ENCODE results near the gene CKMT1B. TPM values are rescaled to one million over a fixed set of nuclear protein-coding genes. Genes with fewer than 3 reads are reported as not detected.

Gene CKMT1B
- total RNA-seq, result not detected in 2 replicates

GRCh38 chr15:43593328-43594190 lies at the start of gene CKMT1B:
TSS of gene CKMT1B (plus strand) at chr15:43594027. CDS start at chr15:43594219, 192 bp downstream.

DNA sequence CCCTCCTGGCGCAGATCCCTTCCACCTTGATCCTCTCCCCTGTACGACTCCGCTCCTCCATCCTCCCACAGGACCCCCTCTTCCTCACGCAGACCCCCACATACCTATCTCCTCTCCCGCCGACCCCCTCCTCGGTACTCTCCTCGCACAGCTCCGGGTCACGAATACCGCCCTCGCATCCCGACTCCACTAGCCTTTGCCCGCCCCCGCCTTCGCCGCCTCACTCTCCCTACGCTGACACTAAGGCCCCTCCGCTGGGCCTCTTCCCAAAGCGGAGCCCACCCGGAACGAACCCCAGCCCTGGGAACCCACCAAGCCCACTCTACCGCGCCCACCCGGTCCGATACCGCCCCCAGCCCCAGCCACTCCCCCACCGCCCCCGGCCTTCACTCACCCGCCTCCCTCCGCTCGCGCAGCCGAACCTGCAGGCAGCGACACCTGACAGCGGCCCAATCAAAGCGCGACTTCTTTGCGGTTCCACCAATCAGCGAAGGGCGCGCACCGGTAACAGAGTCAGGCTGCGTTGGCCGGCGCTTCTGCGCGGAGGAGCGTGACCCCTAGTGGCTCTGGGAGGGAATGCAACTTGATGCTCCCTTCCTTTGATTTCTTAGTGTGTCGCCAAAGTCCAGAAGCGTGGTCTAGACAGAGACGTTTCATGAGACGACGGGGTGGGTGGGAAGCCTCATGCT lies 3.9 kb upstream of the CKMT1B start, which contains the start of gene PPIP5K1:
PPIP5K1 (minus strand) TSS at position 431 of the 689 bp plus-strand sequence. CDS start 5,704 bp downstream, outside the sequence.

DNA sequence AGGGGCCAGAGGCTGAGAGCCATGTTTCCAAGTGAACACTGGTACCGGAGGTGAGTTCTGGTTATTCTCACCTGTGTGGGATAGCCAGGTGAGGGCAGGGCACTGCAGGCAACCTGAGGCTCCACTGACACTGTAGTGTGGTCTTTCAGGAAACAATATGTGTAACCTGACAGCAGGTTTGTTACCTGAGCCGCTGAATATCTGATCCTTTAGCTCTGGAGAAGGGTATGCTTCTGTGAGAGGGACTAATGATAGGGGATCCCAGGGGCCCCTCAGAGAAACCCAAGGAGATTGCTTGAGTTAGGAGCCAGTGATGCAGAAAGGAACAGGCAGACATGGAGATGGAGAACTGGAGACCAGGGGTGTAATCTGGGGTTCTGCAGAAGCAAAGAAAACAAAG lies 24.9 kb downstream of the CKMT1B start, which contains the start of gene STRC:
STRC (minus strand) TSS at position 101 of the 400 bp plus-strand sequence; CDS start at position 23, 78 bp downstream.

Other genes starting within 250 kb of the CKMT1B start
- 9.5 and 12.8 TPM in 2 replicates for gene ZSCAN29, start 223.0 kb upstream of the CKMT1B start, total RNA-seq
- gene TUBGCP4, start 222.9 kb upstream of the CKMT1B start, total RNA-seq, result 8.6 and 14.2 TPM in 2 replicates
- gene TP53BP1, start 100.9 kb upstream of the CKMT1B start, total RNA-seq, result 18.0 and 18.8 TPM in 2 replicates
- 9.7 and 25.5 TPM in 2 replicates for gene MAP1A, start 76.4 kb upstream of the CKMT1B start, total RNA-seq
- 1.4 and 6.0 TPM in 2 replicates for gene PPIP5K1, start 3.8 kb upstream of the CKMT1B start, total RNA-seq
- gene STRC, start 24.8 kb downstream of the CKMT1B start, total RNA-seq, result not detected in 2 replicates
- gene CATSPER2, start 54.8 kb downstream of the CKMT1B start, total RNA-seq, result not detected in 2 replicates
- gene CKMT1A, start 99.8 kb downstream of the CKMT1B start, total RNA-seq, result not detected in 2 replicates
- 178 and 277 TPM in 2 replicates for gene PDIA3, start 152.4 kb downstream of the CKMT1B start, total RNA-seq
- 0.85 and 3.7 TPM in 2 replicates for gene ELL3, start 182.9 kb downstream of the CKMT1B start, total RNA-seq
- gene SERF2, start 198.3 kb downstream of the CKMT1B start, total RNA-seq, result 1,436 and 2,107 TPM in 2 replicates
- not detected in 2 replicates for gene SERINC4, start 206.2 kb downstream of the CKMT1B start, total RNA-seq
- 7.1 and 10.0 TPM in 2 replicates for gene HYPK, start 206.6 kb downstream of the CKMT1B start, total RNA-seq
- 7.6 and 23.2 TPM in 2 replicates for gene MFAP1, start 230.7 kb downstream of the CKMT1B start, total RNA-seq
- 0.51 and 4.3 TPM in 2 replicates for gene WDR76, start 233.0 kb downstream of the CKMT1B start, total RNA-seq